ENCODE results near the gene HTN1.

DNA sequence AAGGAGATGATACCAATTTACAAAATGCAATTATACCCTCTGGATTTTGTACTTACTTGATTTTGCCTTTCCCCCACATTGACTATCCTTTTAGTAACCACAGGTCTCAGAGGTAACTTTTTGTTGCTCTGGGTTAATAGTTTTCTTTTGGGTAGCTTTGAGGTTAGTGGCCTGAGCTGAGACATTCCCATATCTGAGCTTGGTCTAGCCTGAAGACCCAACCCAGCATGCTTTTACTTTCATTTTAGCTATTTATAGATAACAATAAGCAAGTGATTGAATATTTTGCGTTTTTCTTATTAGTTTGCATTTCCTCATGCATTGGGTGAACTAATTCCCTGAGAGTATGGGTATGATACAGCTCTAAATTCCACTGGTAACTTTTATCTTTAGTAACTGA, 11.8 kb downstream of the HTN1 start:
- TF ChIP-seq, protein P1, sequence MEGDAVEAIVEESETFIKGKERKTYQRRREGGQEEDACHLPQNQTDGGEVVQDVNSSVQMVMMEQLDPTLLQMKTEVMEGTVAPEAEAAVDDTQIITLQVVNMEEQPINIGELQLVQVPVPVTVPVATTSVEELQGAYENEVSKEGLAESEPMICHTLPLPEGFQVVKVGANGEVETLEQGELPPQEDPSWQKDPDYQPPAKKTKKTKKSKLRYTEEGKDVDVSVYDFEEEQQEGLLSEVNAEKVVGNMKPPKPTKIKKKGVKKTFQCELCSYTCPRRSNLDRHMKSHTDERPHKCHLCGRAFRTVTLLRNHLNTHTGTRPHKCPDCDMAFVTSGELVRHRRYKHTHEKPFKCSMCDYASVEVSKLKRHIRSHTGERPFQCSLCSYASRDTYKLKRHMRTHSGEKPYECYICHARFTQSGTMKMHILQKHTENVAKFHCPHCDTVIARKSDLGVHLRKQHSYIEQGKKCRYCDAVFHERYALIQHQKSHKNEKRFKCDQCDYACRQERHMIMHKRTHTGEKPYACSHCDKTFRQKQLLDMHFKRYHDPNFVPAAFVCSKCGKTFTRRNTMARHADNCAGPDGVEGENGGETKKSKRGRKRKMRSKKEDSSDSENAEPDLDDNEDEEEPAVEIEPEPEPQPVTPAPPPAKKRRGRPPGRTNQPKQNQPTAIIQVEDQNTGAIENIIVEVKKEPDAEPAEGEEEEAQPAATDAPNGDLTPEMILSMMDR (conservative IDR thresholded peaks at IDR 0.05): no peak
- TF ChIP-seq EZH2 (IDR thresholded peaks at IDR 0.05; ENCODE audit: low read depth): no peak

Measured in PC-9 (cell line).